Fibroblast of skin of left quadriceps (primary cell): ENCODE data around the gene ECE1.
"Not testable (repeated sequence)": the region's sequence is repeated elsewhere in the genome, so short reads cannot be mapped to it uniquely, and the experiment has no call there.

Experiments used
- DNase-seq, 2 experiments: peaks; one replicate each; pipeline ENCODE4 v3.0.0-alpha.2; 2013; ENCODE audit warnings: low read depth in 2 of 2

ECE1 gene

DNA sequence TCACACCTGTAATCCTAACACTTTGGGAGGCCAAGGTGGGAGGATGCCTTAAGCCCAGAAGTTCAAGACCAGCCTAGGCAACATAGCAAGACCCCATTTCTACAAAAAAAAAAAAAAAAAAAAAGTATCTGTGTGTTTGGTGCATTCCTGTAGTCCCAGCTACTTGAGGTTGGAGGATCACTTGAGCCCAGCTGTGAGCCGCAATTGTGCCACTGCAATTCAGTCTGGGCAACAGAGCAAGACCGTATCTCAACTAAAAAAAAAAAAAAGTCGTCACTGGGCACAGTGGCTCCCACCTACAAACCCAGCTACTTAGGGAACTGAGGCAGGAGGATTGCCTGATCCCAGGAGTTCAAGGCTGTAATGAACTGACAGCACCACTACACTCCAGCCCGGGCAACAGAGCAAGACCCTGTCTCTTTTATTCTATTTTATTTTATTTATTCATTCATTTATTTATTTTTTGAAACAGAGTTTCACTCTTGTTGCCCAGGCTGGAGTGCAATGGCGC, 105.0 kb downstream of the ECE1 start:
- no peak for DNase-seq

- DNase-seq, result no peak
These were observed 106.0 kb downstream of the ECE1 start for GRCh38 chr1:21184276-21184675.

GRCh38 chr1:21182181-21182731, 108.0 kb downstream of the ECE1 start:
- no peak for DNase-seq

DNA sequence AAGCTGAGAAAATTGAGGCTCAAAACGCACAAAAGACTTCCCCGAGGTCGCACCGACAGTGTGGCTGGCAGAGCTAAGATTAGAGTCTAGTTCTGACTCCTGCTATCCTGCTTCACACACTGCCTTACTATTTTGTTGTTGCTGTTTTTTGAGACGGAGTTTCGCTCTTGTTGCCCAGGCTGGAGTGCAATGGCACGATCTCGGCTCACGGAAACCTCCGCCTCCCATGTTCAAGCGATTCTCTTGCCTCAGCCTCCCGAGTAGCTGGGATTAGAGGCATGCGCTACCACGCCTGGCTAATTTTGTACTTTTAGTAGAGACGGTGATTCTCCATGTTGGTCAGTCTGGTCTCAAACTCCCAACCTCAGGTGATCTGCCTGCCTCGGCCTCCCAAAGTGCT, 112.0 kb downstream of the ECE1 start:
- DNase-seq, result not testable (repeated sequence)

- peak; percentile 93 to 94 for DNase-seq
These were observed 113.4 kb downstream of the ECE1 start, which contains the start of gene EIF4G3 for GRCh38 chr1:21176586-21177555. TSS of gene EIF4G3 (minus strand) at chr1:21176897. CDS start at chr1:21002742, 174,155 bp downstream.

DNA sequence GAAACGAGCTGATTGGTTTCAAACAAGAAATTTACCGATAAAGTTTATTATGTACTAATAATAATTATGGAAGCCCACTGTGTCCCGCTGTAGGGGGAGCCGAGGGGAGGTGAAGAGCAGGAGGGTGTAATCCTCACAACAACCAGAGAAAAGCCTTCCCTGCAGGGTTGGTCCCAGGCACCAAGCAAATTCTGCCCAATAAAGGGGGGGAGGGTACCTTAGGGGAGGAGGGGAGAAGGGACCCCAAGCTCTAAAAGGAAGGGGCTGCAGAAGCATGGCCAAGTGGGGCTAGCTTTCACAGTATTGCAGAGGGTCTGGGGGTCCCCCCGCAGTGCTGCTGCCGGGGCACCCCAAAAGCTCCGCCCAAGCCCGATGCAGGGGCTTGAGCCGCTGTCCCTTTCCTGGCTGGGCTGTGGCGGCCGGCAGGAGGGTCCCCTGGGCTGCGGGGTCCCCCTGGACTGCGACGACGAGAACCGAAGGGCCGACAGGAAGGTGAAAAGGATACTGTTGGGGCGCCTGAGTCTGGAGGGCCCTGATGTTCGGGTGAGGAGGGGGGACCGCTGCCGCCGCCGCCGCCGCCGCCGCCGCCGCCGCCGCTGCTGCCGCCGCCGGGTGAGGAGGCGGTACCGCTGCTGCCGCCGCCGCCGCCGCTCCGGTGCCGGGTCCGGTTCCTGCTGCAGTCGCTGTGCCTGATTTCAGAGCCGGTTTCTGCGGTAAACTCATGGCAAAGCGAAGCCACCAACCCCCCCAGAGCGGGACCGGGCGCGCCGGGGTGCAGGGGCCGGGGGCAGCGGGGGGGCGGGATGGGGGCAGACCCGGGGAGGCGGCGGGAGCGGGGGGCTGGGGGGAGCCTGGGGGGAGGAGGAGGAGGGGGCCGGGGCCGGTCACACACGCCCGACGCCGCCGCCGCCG, 114.3 kb downstream of the ECE1 start:
- DNase-seq, result no peak

DNA sequence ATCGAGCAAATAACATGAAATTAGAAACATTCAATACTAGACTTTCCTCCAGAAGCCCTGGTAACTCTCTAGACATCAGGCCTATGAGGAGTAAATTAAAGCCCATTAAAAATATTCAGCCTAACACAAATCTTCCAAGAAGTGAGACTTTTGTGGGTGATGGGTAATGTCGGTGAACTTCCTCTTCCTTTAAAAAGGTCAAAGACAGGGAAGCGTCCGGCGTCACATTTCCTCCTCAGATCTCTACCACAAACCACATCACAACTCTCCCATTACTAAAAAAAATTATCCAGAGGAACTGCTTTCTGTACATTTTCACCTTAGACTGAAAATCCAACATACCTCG, 115.0 kb downstream of the ECE1 start:
- no peak for DNase-seq

DNA sequence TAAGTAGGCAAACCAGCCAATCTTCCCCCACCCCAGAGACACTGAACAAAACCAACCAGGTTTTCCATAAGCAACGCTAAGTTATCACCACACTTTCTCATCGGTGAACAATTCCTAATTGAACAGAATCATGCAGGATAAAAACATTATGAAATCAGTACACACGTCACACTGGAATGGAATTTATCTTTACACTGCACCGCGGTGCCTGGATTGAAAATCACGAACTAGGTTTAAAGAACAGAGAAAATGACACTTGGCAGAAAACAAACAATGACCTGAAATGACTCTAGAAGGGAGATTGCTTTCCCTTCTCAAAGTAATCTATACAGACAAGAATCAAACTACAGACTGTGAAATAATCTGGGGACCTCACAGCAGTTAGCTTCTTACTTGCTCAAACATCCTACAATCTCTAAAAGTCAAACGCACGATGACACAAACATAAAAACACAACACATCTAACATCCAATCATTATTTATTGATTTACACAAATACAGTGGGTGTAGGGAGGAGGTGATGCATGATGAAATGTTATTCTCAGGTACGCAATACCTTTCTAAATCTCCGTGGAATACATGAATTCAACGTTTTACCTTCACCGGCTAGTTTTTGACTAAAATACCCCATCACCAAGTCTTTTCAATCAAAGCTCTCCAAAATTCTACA, 115.5 kb downstream of the ECE1 start:
- DNase-seq, result peak; percentile 55 to 63

DNA sequence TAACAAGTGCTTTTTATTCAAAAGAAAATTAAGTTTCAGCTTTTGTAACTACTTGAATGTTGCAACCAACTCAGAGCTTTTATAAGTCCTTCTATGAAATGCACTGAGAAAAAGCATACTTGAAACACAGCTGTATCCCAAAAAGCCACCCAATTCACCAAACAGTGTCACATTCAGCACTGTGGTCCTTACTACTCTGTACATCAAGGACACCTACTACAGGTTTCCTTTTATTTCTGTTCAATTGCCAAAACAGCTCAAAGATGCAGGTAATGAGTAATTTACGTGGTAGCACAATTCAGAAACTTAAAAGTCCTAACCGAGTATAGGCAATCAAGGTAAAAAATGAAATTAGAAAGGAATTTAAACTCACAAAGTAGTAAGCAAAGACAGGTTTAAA, 116.0 kb downstream of the ECE1 start:
- no peak for DNase-seq

- DNase-seq, result not testable (repeated sequence)
These were observed 117.2 kb downstream of the ECE1 start for GRCh38 chr1:21173096-21173495.

DNA sequence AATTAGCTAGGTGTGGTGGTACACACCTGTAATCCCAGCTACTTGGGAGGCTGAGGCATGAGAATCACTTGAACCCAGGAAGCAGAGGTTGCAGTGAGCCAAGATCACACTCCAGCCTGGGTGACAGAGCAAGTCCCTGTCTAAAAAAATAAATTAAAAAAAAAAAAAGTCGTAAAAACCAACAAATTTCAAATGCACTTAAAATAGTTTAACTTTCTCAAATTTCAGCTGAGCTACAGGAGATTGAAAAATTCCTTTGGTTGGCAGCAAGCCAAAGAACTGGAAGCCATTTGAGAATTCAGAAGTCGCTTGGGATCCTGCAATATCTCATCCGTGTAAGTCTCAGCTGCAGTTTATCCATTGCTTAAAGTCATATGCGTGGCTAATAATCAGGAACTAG, 119.4 kb downstream of the ECE1 start:
- peak; percentile 62 to 67 for DNase-seq

GRCh38 chr1:21168444-21168843, 121.8 kb downstream of the ECE1 start:
- no peak for DNase-seq
